HG02884 (cell line): Measurements from ENCODE around the gene NBPF1.
"Not testable (repeated sequence)": the region's sequence is repeated elsewhere in the genome, so short reads cannot be mapped to it uniquely, and the experiment has no call there.

Experiments used
- ATAC-seq: cut with Tn5 transposase; IDR thresholded peaks from one replicate; pipeline ENCODE4 v1.9.1; 2021; ENCODE audit warnings: mild to moderate bottlenecking, moderate library complexity; ENCODE audit not compliant: unreplicated experiment

The NBPF1 gene

DNA sequence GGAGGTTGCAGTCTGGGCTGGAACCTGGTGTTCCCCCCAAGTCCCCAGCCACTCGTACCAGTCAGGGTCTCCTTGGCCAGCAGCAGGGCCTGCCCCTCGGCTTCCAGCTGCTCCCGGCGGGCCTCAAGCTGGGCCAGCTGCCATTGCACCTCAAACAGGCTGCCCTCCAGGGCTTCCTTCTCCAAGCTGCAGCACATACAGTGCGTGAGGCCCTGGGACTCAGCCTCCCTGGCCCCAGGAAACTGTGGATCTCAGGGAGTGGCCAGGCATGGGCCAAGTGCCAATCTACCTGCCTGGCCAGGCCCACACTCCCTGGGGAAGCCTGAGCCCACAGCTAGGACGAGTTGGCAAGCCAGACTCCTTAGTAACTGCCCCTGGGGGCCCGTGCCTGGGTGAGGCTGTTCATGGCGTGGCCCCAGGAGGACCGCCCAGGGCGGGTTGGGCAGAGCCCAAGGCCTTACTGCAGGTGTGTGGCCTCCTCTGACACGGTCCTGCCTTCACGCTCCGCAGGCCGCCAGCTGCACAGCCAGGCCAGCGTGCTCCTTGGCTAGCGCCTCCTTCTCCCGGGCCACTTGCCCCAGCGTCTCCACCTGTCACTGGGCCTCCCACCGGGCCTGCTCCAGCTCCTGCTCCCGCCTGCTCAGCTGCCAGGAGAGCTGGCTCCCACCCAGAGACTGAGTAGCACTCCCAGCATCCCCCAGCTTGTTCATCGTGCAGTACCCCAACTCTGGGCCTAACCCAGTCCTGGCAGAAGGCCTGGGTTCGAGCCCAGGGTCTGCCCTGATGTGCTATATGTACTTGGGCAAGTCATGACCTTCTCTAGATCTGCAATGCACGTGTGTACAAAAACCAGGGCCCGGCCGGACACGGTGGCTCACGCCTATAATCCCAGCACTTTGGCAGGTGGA lies 10.7 kb upstream of the NBPF1 start:
- ATAC-seq, result not testable (repeated sequence)

DNA sequence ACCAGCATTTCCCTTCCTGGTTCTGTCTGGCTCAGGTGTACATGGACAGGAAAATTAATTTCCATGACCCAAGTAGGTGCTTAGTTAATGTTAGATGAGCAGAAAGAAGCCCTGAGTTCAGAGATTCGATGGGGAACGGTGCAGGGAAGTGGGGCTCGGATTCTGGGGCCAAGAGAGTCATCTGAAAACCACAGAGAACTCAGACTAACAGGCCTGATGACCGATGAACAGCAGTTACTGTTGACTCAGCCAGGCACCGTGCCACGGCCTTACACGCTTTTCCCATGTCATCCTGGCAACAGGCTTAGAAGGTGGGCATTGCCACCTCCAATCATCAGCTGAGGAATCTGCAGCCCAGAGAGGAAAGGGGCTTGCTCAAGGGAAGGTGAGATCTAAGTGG lies 10.0 kb upstream of the NBPF1 start:
- not testable (repeated sequence) for ATAC-seq

DNA sequence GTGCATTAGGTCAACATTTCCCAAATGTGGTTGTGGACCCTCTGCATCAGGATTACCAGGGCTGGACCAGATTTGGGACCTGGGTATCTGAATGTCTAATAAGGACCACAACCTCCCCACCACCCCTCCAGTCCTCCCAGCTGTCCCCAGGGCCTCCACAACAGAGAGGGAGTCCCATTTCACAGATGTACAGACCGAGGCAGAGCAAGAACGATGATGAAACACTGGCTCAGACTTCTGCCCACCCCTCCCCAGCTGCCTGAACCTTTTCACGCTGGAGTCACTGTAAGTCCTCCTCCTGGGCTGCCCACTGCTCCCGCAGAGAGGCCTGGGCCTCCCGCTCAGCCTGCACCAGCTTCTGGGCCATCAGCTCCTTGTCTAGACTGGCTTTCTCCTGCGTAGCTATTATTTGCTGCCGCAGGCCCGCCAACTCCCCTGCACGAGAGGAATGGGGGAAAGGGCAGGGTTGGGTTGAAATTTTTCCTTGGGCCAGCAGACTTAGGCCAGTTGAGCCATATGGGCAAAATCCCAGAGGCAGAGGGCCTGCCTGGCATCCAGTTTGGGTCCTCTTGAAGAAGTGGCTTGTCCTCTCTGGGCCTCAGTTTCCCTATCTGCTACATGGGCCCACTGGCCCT lies 8.4 kb upstream of the NBPF1 start:
- ATAC-seq, result not testable (repeated sequence)

DNA sequence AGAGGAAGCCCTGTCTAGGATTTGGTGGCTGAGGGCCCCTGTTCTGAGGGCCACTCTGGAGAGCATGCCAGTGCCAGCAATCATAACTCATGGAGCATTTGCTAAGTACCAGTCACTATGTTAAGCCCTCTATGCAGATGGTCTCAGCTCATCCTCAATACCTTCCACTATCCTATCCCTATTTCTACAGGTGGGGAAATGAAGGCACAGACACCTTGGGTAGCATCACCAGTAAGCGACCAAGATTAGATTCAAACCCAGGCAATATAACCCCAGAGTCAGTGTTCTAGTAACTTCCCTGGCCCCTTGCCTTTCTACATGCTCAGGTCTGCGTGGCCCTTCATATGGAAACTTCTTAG lies 7.9 kb upstream of the NBPF1 start:
- ATAC-seq, result no peak

DNA sequence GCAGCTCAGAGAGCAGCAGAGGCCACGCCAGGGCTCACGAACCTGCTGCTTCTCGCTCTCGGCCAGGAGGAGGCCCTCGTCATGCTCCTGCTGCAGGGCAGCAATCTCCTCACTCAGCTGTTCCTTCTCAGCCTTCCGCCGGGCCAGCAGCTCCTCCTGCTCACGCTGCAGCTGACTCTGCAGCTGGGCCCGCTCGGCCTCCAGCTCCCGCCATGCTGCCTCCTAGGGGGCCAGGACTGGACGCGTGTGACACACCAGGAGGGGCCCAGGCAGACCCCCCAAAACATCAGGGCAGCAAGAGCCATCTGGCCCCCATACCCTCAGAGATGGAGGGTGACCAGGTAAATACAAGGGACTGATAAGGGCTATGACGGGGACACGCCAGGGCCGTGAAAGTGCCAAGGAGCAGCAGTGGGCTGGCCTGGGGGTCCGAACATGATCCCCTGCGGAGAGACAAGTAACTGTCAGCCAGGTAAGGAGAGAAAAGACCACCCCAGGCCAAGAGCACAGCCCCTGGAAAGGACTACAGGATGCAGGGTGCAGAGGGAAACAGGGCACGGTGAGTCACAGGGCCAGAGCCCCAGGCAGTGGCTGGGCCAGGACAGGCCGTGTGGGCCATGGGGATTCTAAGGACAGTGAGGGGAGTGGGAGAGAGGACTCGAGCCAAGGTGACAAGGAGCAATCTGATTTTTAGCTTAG lies 6.6 kb upstream of the NBPF1 start:
- not testable (repeated sequence) for ATAC-seq

DNA sequence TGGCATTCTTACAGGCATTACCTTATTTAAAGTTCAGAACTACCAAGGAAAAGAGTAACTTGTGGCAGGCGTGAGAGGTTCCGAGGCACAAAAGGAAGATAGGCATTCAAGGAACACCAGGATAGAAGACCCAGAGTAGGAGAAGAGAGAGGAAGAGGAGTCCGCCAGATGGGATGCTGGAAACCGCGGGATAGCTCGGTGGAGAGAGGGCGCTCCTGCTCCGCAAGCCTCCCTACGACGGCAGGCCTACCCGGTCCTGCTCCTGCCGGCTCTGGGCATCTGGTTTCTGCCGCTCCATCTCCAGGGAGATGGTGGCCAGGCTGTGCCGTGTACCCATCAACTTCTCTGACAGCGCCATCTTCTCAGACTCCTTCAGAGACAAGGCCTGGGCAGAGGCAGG lies 5.4 kb upstream of the NBPF1 start:
- no peak for ATAC-seq

DNA sequence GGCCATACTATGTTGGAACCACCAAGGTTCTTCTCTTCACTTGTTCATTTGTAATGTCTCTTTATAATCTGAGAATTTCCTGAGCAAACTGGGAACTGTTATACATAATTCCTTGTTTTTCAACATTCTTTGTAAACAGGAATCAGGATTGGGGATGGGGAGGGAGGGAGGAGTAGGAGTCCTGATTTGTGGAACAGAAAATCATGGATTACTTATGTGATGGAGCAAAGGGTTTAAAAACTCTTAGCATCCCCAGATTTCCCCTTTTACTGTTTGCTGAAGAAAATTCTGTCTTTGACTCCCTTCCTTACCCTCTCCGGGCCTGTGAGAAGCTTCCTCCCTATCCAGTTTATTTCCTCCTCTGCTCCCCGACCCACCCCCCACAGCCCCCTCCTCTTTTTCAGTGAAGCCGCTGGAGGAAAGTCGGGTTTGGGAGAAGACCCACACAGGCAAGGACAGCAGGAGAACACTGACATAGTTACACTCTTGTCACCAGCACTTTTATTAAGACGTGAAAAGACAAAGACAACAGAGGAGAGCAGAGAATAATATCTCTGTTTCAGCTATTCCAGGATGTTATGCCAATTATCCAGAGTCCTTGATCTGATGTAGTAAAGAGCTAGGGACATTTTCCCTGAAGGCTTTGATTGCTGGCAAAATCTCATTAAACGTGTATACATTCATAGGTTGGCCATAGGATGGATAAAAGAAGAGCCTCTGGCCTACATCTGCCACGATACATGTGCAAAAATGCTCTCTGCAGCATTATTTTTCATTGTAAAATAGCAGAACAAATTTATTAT lies 4.6 kb upstream of the NBPF1 start:
- ATAC-seq, result no peak

DNA sequence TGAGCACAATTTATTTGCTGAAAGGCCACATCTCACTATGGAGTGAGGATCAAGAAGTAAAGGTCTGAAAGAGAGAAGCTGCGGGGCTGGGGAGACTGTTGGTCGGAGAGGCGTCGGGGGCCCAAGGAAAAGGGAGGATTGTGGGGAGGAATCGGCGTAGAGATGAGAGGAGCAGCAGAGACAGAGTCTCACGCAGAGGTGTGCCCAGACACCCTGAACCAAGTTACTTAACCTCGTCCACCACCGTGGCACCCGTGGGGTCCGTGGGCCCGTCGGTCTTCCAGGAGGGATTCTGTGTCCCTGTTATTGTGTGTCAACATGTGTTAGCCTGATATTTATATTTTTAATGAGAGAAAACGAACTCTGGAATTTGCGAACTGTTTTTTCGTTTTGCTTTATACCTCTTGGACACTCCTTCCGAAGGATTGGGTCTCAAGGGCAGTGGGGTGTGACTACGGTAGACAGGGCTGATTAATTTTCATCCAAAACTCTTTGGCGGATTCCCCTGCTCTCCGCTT lies 3.8 kb upstream of the NBPF1 start:
- no peak for ATAC-seq

DNA sequence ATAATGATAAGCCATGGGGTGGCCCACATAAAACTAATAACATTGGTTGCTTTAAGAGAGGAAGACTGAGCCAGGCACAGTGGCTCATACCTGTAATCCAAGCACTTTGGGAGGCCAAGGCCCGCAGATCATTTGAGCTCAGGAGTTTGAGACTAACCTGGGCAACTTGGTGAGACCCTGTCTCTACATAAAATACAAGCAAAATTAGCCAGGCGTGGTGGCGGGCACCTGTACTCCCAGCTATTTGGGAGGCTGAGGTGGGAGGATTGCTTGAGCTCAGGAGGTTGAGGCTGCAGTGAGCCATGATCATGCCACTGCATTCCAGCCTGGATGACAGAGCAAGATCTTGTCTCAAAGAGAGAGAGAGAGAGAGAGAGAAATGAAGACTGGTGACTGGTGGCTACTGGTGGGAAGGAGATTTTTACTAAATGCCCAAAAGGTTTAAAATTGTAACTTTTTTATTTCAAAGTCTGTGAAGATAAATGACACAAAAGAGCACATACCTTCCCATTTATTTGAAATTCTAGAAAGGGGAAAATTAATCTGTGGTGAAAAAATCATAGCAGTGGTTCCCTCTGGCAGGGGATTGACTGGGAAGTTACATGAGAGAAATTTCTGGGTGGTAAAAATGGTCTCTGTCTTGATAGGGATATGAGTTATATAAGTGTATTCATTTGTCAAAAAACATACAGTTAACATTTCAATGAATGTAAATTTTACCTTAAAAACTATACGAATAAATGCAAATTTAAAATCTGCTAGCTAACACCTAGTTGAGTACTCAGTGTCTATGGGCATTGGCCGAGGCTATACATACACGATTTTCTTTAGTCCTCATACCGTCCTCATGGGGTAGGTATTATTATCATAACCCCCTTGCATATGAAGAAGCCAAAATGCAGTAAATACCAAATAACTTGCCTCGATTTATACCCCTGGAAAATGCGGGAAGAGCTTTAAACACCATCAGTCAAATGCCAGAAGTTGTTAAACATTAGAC lies 2.2 kb upstream of the NBPF1 start:
- ATAC-seq, result no peak

DNA sequence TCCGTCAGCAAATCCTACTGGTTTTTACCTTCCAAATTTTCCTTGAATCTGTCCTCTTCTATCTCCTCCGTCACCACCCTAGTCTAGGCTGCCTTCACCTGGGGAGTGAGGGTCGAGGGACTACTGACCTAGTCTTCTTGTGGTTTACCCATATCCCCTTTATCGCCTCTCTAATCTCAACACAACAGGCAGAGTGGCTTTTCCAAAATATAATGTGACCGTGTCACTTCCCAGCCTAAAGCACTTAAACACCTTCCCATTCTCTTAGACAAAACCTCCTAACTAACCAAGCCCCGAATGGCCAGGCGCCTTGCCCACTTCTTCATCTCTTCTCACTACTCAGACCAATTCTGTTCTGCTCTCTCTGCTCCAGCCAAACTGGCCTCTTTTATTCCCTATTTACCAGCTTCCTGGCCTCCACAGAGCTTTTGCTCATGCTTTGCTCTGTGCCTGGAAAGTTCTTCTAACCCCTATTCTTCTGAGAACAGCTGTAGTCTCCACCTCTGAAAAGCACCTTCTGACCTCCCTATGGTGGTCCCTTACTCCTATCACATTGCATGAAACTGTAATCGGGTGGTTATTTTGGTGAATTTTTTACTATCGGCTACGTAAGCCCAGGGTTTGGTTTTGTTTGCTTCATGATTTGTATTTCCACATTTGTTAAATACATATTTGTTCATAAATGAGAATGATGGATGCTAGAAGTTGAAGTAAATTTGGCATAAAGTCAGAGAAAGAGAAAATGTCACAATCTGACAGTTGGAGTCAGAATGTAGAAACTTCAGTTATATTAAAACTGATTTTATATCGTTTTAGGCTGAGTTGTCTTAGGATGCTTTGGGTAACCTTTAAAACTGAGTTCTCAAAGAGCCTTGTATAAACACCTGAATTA lies 1.2 kb upstream of the NBPF1 start:
- ATAC-seq, result no peak

DNA sequence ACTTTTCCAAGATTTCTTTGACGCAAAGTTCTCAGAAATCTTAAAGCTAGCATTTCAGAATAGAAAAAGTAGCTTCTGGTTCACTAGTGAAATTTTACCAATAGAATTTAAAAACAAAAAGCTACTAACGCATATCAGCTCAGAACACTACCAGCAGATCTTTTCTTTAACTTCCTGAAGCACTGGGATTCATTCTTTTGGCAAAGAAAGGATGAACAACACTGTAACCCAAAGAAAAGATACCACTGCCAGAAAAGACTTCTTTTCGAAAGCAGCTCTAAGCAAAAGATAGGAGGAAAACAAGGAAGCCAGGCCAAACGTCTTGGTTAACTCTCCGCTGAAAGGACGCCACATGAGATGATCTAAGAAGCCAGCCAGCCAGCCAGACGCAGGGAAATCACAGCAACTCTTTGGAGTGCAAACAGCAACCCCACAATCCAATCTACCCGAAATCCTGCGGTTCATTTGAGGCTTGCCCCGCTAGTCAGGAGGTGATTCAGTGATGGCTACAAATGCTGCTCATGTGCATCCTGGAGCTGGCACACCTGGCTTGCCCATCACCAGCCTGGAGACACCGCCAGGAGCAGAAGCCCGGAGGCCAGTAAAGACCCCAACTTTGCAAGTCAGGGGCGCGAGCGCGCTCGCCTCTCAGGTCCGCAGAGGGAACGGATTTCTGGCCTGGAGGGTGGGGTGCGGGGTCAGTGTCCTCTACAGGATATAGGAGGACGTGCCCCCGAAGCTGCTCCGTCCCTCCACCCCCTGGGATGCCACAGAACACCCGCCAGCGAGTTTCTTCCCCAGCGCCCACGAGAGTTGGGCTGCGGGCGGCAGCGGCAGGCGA lies 812 bp downstream of the NBPF1 start:
- peak; percentile 6 for ATAC-seq

DNA sequence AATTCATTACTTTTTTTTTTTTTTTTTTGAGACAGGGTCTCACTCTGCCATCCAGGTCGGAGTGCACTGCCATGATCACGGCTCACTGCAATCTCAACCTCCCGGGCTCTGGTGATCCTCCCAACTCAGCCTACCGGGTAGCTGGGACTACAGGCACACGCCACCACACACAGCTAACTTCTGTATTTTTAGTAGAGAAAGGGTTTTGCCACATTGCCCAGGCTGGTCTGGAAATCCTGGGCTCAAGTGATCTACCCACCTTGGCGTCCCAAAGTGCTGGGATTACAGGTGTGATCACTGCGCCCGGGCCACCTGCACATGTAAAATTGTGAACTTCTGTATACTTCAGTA lies 1.4 kb downstream of the NBPF1 start:
- not testable (repeated sequence) for ATAC-seq

DNA sequence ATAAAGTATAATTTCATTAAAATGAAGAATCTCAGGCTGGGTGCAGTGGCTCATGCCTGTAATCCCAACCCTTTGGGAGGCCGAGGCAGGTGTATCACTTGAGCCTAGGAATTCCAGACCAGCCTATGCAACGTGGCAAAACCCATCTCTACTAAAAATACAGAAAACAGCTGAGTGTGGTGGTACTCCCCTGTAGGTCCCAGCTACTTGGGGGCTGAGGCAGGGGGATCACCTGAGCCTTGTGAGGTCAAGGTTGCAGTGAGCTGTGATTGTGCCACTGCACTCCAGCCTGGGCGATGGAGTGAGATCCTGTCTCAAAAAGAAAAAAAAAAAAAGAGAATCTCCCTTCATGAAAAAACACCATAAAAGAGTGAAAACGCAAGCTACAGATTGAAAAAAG lies 2.2 kb downstream of the NBPF1 start:
- not testable (repeated sequence) for ATAC-seq

DNA sequence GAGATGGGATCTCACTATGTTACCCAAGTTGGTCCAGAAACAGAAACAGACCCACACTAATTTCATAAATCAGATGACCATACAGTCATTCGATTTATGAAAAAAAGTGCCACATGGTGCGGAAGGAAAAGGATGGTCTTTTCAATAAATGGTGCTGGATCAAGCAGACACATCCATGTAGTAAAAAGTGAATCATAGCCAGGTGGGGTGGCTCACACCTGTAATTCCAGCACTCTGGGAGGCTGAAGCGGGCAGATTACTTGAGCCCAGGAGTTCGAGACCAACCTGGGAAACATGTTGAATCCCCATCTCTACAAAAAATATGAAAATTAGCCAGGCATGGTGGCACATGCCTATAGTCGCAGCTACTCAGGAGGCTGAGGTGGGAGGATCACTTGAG lies 2.8 kb downstream of the NBPF1 start:
- ATAC-seq, result not testable (repeated sequence)

DNA sequence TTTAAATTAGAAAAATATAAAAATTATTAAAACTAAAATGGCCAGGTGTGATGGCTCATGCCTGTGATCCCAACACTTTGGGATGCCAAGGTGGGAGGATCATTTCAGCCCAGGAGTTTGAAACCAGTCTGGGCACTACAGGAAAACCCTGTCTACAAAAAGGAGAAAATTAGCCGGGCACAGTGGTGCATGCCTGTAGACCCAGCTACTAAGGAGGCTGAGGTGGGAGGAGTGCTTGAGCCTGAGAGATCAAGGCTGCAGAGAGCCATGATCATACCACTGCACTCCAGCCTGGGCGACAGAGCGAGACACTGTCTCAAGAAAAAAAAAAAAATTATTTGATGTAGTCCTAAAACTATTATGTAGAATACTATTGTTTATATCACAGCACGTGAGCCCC lies 3.6 kb downstream of the NBPF1 start:
- ATAC-seq, result not testable (repeated sequence)

DNA sequence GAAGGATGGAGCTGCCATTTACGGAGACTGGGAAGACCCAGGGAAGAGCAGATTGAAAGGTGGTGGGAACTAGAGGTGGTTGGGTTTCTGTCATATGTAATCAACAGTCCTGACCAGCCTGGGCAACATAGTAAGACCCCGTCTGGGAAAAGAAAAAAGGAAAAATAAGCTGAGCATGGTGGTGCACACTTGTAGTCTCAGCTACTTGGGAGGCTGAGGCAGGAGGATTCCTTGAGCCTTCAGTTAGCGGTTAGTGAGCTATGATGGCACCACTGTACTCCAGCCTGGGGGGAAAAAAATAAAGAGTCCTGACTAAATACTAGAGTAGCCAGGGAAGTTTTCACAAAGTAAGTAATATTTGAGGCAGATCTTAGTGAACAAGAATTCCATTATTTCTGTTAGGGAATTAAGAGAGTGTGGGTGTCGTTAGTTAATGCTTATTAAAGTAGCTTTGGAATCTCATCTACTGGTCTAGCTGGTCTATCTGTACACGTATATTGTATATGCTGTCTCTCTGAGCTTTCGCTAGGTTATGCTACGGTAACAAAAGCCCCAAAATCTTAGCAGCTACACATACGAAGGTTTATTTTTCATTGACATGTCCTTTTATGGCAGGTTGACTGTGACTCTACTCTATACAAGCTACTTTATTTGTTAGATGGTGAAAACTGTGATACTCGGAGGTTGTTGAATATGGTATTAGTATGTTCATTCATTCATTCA lies 4.4 kb downstream of the NBPF1 start:
- ATAC-seq, result no peak
